NCI-H1092 treated with DMSO at 0.1 percent for 48 hours (cell line): ENCODE data around the gene FATE1.

Experiments
- DNase-seq: peaks from one replicate; lab custom pipeline; 2025; lab: John Stamatoyannopoulos, UW

FATE1 gene

DNA sequence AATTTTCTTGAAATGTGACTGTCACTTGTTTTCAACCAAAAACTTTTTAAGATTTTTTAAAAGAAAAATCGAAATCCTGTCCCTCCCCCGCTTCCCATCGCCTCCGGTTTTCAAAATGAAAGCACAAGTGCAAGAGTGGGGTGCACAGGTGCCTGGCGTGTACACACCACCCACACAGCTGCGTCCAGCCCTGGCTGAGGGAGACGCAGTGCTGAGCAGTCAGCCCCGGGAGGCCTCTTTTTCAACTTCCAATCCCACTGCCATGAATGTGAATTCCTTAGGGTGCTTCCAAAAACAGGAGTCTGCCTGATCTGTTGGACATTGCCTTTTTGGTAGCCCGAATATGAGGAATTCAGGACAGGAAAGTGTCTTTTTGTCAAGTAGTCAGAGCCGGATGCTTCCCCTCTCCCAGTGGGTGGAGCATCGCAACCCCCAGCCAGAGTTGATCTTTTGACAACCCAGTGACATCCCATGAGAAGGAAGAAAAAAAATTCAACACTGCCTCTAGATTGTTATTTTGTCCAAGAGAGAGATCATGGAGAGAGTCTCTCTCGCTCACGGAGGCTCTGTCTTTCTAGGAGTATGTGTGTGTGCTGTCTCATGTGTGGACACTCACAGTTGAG, 11.7 kb upstream of the FATE1 start:
- no peak for DNase-seq

GRCh38 chrX:151708821-151709220, 7.0 kb upstream of the FATE1 start:
- DNase-seq = no peak

- DNase-seq = no peak
These were observed 5.4 kb upstream of the FATE1 start for GRCh38 chrX:151710457-151710856.

DNA sequence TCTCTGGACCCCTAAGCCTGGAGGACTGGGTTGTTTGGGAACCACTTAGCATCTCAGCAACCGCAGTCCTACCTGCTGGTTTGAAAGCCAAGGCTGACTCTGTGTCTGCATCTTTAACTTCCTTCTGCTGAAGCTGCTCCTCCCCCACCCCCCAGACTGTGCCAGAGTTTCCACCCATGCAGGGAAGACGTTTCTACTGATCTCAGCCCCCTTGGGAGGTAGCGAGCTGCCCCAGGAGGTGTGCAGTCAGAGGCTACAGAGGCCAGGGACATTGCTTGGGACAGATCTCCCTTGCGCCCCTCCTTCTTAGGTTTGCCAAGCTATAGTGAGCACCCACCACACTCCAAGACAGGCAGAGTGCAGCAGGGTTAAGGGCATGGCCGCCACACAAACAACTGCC, 4.7 kb upstream of the FATE1 start:
- DNase-seq = no peak

DNA sequence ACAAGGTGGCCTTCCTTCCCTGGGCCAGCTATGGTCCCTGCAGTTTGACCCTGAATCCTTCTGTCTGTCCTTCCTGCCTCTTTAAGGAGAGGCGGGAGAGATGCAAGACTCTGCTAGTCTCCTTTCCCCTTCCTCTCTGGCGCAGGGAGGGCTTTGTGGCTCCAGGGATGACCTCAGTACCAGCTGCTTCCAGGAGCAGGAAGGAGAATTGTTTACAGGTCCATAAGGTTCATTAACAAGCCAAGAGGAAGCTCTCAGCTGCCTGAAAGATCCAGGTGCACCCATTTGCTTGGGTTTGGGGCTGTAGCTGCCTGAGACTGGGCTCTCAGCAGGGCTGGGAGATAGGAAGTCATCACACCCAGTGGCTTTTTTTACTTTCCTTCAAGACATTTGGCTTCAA, 4.0 kb upstream of the FATE1 start:
- peak; percentile 34 for DNase-seq

DNA sequence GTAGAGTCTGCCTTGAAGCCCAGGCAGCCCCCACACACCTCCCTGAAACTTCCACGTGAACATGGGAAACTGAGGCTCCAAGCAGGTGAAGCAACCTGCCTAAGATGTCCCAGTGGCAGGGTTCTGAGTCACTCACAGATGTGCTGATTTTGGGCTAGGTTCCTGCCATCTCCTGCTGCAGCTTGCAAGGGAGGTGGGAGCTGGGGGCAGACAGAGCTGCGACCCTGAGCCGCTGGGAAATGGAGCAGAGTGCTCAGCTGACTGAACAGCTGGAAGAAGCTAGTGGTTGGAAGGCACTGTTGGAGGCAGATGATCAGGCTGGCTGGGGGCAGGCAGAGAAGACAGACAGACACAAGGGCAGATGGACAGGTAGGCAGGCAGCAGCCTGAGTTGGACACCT, 3.6 kb upstream of the FATE1 start:
- DNase-seq = no peak

GRCh38 chrX:151713849-151714248, 2.0 kb upstream of the FATE1 start:
- DNase-seq = peak; percentile 43

DNA sequence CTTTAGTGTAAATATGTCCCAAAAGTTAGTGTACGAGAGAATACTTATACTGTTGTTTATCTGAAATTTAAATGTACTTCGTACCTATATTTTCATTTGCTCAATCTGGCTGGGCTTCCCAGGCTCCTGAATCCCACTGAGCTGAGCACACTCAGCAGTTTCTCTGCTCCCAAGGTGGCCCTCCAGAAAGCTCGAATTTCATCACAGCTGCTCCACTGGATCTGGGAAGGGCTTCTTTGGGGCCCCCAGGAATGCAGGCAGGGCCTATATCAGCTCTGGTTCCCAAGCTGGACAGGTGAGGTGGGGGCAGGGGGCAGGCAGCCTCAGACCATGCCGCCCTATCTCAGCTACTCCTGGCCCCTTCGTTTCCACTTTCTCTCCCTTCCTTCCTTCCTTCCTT, 1.5 kb upstream of the FATE1 start:
- no peak for DNase-seq

DNA sequence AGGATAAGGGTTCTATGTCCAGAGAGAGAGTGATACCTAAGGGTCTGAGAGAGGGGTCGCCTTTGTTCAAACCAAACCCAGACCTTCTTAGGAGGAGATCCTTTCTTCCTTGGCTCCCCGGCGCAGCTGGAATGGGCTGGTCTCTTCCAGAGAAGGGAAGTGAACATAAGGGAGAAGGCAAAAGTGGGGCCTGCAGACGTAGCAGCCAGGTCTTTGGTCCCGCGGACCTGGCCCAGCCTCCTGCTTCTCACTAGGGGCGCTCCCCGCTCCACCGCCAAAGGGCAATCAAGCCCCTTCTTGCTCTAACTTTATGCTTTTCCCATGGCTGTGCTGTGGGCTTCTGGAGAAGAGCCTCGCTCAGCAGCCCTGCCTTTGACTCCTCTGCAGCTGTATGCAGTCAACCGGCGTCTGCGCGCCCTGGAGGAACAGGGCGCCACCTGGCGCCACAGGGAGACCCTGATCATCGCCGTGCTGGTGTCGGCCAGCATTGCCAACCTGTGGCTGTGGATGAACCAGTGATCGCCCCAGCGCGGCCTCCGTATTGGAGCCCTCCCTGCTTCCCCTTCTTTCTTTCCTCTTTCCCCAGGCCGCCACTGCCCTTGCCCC, 6.5 kb downstream of the FATE1 start:
- no peak for DNase-seq

DNA sequence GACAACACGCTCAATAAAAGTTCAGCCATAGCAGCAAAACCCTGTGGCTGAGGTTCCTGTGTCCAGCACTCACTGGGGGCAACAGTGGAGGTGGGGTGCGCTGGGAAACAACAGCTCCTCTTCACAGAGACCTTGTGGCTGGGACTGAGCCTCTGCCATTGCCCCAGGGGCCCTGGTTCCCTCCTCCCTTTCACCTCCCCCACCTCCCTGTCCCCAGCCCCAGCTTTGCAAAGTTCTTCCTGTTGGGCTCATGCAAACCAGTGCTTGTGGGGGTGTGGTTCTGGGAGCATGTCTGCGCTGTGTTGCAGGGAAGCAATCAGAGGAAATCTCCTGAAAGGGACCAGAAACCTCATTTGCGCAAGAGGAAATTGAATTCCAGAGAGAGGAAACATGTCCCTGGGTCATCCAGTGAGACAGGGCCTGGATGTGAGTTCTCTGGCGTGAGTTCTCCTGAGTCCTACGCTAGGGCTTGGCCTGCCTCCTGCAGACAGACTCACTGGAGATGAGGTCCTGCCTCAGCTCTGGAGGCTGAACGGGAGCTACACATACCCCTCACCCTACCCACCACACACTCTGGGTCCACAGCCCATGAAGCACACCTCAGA, 7.4 kb downstream of the FATE1 start:
- no peak for DNase-seq

- DNase-seq = peak; percentile 50
These were observed 8.9 kb downstream of the FATE1 start for GRCh38 chrX:151724563-151725337.

GRCh38 chrX:151725338-151725614, 9.4 kb downstream of the FATE1 start:
- DNase-seq = peak; percentile 50

GRCh38 chrX:151726751-151727150, 10.9 kb downstream of the FATE1 start:
- no peak for DNase-seq

DNA sequence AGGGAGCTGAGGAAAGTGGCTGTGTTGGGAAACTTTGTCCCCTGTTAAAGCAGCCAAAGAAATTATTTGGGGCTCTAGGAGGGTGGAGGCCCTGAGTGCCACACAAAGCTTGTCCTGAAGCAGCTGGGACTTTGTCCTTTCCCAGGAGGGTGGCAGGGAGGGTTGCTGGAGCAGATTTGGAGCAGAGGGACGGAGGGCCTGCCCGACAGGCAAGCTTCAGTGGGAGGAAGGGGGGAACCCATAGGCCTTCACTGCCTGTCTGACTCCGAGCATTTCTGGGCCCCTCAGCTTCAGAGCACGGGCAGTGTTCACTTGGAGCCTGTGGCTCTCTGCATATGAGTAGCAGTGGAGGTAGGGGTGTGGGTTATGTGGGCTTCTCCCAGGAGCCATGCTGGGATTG, 11.5 kb downstream of the FATE1 start:
- DNase-seq = no peak

- no peak for DNase-seq
These were observed 13.4 kb downstream of the FATE1 start for GRCh38 chrX:151729056-151729725.

DNA sequence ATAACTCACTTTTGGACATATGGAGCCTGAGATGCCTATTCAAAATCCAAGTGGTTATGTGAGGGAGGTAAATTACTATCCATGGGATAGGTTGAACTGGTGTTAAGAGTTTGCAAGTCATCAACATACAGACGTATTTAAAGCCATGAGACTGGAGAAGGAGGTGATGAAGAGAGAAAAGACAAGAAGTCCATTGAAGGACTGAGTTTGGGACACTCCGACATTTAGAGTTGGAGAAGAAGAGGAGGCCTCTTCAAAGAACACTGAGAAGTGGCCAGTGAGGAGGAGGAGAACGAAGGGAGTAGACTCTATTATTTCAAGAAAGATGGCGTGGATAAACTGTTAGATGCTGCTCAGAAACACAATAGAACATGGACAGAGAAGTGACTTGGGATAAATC, 18.6 kb downstream of the FATE1 start, which contains the start of gene CNGA2:
CNGA2 (plus strand) TSS at position 301 of the 400 bp plus-strand sequence. CDS start 3,738 bp downstream, outside the sequence.
- DNase-seq = no peak

- no peak for DNase-seq
These were observed 19.4 kb downstream of the FATE1 start for GRCh38 chrX:151735219-151735618.

GRCh38 chrX:151736685-151737084, 20.9 kb downstream of the FATE1 start:
- no peak for DNase-seq

DNA sequence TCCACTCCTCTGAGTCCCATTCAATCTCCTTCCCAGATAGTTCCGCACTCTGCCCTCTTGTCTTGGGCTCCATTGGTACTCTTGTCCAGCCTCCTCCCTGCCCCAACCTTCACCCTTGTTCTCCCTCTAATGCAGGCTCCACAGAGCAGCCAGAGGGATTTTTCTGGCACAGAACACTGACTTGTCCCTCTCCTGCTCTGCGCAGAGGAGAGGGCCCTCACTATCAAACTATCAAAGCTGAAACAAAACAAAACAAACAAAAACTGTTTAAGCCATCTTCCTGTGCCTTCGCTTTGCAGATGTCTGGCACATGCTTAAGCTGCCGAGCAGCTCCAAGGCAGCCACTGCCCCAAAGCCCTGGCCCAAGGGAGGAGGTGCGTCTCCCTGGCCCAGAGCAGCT, 21.7 kb downstream of the FATE1 start:
- DNase-seq = no peak

DNA sequence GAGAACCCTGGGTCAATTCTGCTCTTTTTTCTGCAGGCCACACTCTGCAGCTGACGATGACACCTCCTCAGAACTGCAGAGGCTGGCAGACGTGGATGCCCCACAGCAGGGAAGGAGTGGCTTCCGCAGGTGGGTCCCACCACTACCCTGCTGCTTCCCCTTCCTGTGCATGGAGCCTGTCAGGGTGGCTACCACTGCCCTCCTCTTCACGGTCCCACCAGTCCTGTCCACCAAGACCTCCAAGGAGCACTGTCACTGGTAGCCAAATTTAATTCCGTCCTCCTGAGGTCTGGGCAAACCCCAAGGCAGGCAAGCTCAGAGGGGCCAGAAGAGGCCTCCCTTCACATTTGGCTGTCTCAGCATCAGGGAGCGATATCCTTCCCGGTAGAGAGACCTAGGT, 22.9 kb downstream of the FATE1 start:
- no peak for DNase-seq

DNA sequence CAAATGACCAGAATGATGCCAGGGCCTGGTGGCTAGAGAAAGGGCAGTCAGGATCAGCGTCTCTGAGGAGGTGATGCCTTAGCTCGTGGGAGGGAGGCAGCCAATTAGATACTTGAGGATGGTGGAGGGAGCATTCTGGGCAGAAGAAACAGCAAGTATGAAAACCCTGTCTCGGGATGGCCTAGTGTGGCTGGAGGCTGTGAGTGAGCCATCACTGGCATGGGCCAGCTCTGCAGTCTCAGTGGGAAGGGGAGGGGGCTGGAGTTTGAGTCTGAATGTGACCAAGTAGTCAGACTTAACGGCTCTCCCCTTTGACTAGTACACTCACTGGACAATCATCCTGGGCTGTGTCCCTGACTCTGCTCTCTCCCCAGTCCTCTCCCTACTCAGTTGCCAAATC, 25.8 kb downstream of the FATE1 start:
- DNase-seq = no peak

DNA sequence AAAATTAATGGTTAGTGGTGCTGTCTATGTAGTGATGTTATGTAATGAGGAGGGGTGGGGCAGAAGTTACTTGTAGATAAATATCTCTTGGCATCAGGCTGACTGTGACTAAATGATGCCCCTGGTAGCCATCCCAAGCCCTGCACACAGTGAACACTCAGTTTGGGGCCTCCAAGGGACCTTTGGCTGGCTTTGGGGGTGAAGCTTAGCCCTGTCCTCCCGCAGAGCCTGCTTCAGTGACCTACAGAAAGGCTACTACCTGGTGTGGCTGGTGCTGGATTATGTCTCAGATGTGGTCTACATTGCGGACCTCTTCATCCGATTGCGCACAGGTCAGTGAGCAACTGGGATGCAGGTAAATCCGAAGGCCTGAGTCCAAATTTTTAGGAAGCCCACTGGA, 26.5 kb downstream of the FATE1 start:
- DNase-seq = no peak
